Adrenal gland (tissue), 5 donors: ENCODE results near the gene ANGEL1.

ENCODE experiments used
- POLR2A ChIP-seq, 2 donors: fragments of 450-650 bp; IDR thresholded peaks; one replicate each; pipeline ENCODE4 v1.6.1; 2017; ENCODE audit warnings: antibody characterized with exemption in 2 of 2, mild to moderate bottlenecking in 2 of 2, moderate library complexity in 1 of 2
- TF ChIP-seq, protein P1 (sequence below), 6 experiments: fragments of 450-650 bp in 4 of 6; fragments of 200-600 bp in 2 of 6; sonication (generic) in 1 of 6; IDR thresholded peaks; 1 replicate in 5 of 6; 2 replicates in 1 of 6; pipeline versions ENCODE4 v1.5.1 to v1.8.0; 2016 to 2021; ENCODE audit warnings: antibody characterized with exemption in 6 of 6, mild to moderate bottlenecking in 2 of 6, moderate library complexity in 1 of 6
- donor health status: DM: no; HTN: no; CAD: no.

- TF ChIP-seq, protein P1, sequence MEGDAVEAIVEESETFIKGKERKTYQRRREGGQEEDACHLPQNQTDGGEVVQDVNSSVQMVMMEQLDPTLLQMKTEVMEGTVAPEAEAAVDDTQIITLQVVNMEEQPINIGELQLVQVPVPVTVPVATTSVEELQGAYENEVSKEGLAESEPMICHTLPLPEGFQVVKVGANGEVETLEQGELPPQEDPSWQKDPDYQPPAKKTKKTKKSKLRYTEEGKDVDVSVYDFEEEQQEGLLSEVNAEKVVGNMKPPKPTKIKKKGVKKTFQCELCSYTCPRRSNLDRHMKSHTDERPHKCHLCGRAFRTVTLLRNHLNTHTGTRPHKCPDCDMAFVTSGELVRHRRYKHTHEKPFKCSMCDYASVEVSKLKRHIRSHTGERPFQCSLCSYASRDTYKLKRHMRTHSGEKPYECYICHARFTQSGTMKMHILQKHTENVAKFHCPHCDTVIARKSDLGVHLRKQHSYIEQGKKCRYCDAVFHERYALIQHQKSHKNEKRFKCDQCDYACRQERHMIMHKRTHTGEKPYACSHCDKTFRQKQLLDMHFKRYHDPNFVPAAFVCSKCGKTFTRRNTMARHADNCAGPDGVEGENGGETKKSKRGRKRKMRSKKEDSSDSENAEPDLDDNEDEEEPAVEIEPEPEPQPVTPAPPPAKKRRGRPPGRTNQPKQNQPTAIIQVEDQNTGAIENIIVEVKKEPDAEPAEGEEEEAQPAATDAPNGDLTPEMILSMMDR (IDR thresholded peaks at IDR 0.05) = no peak
- TF ChIP-seq POLR2A (IDR thresholded peaks at IDR 0.05) = no peak
Observed at GRCh38 chr14:76861574-76862255, 49.0 kb upstream of the ANGEL1 start.
